Liver (tissue), 9 donors: Measurements from ENCODE around the gene PRPSAP1. TPM values are rescaled to one million over a fixed set of nuclear protein-coding genes. Genes with fewer than 3 reads are reported as not detected.

Source experiments
- DNase-seq: peaks from one replicate; pipeline ENCODE4 v3.0.0-alpha.2; 2017; ENCODE audit warnings: low spot score
- H3K27ac ChIP-seq, 2 donors: one replicate each; pipeline ENCODE4 v1.7.0; 2013; ENCODE audit warnings: inconsistent platforms in 2 of 2, low read length in 2 of 2, control low read depth in 1 of 2, low read depth in 1 of 2, mild to moderate bottlenecking in 1 of 2
- H3K27me3 ChIP-seq, 4 donors: one replicate each; pipeline versions ENCODE4 v1.6.1 to v1.7.0; 2013; ENCODE audit warnings: low read length in 3 of 4, inconsistent platforms in 1 of 4, mild to moderate bottlenecking in 1 of 4, moderate library complexity in 1 of 4; ENCODE audit not compliant: control insufficient read depth in 4 of 4, insufficient read depth in 4 of 4
- H3K36me3 ChIP-seq, 4 donors: one replicate each; pipeline versions ENCODE4 v1.6.1 to v1.7.0; 2013; ENCODE audit warnings: low read length in 3 of 4, mild to moderate bottlenecking in 3 of 4, low read depth in 1 of 4, moderate library complexity in 1 of 4; ENCODE audit not compliant: control insufficient read depth in 4 of 4, insufficient read depth in 3 of 4
- H3K4me1 ChIP-seq, 4 donors: one replicate each; pipeline versions ENCODE4 v1.6.1 to v1.7.0; 2013; ENCODE audit warnings: low read length in 3 of 4, mild to moderate bottlenecking in 3 of 4, moderate library complexity in 1 of 4; ENCODE audit not compliant: control insufficient read depth in 4 of 4, insufficient read depth in 4 of 4
- H3K4me3 ChIP-seq, 3 donors: one replicate each; pipeline versions ENCODE4 v1.6.1 to v1.7.0; 2013; ENCODE audit warnings: low read length in 3 of 3, control low read depth in 1 of 3, low read depth in 1 of 3, mild to moderate bottlenecking in 1 of 3
- H3K9ac ChIP-seq, 2 donors: one replicate each; pipeline ENCODE4 v1.7.0; 2013; ENCODE audit warnings: low read length in 2 of 2, mild to moderate bottlenecking in 2 of 2, moderate library complexity in 2 of 2, control low read depth in 1 of 2, low read depth in 1 of 2
- H3K9me3 ChIP-seq, 4 donors: one replicate each; pipeline versions ENCODE4 v1.6.1 to v1.7.0; 2013; ENCODE audit warnings: low read length in 3 of 4; ENCODE audit not compliant: control insufficient read depth in 4 of 4
- ATF3 ChIP-seq: IDR thresholded peaks from 2 replicates; pipeline ENCODE4 v1.6.1; 2016; ENCODE audit warnings: antibody characterized with exemption
- EGR1 ChIP-seq, 2 donors: IDR thresholded peaks; 2 replicates each; pipeline ENCODE4 v1.6.1; 2016 to 2018; ENCODE audit warnings: antibody characterized with exemption in 2 of 2, low read depth in 2 of 2
- FOXA1 ChIP-seq: IDR thresholded peaks from 2 replicates; pipeline ENCODE4 v1.6.1; 2016; ENCODE audit warnings: antibody characterized with exemption
- GABPA ChIP-seq, 2 donors: IDR thresholded peaks in 1 of 2; conservative IDR thresholded peaks in 1 of 2; 2 replicates each; pipeline ENCODE4 v1.6.1; 2016; ENCODE audit warnings: antibody characterized with exemption in 2 of 2, mild to moderate bottlenecking in 1 of 2, moderate library complexity in 1 of 2
- HNF4A ChIP-seq, 2 donors: conservative IDR thresholded peaks; 2 replicates each; pipeline ENCODE4 v1.6.1; 2016; ENCODE audit warnings: antibody characterized with exemption in 2 of 2, mild to moderate bottlenecking in 2 of 2
- HNF4G ChIP-seq: IDR thresholded peaks from 2 replicates; pipeline ENCODE4 v1.6.1; 2016; ENCODE audit warnings: antibody characterized with exemption
- JUND ChIP-seq, 2 donors: IDR thresholded peaks; 2 replicates each; pipeline ENCODE4 v1.6.1; 2016; ENCODE audit warnings: antibody characterized with exemption in 2 of 2
- NR2F2 ChIP-seq: IDR thresholded peaks from 2 replicates; pipeline ENCODE4 v1.6.1; 2016; ENCODE audit warnings: antibody characterized with exemption
- RAD21 ChIP-seq, 2 donors: IDR thresholded peaks; 2 replicates each; pipeline ENCODE4 v1.6.1; 2016; ENCODE audit warnings: antibody characterized with exemption in 2 of 2, mild to moderate bottlenecking in 2 of 2
- RXRA ChIP-seq, 2 donors: IDR thresholded peaks; 2 replicates each; pipeline ENCODE4 v1.6.1; 2017 to 2018; ENCODE audit warnings: antibody characterized with exemption in 2 of 2, mild to moderate bottlenecking in 1 of 2
- YY1 ChIP-seq: IDR thresholded peaks from 2 replicates; pipeline ENCODE4 v1.6.1; 2016; ENCODE audit warnings: antibody characterized with exemption, mild to moderate bottlenecking
- WGBS: extraction: QIAGEN DNeasy Blood & Tissue Kit; methylation state at CpG from one replicate; pipeline ENCODE4 v1.1.7; 2013; 5-methylcytosine and 5-hydroxymethylcytosine counted together
- polyA plus RNA-seq, 2 donors: library from polyadenylated mRNA; stranded (reverse) in 1 of 2; unstranded in 1 of 2; fragments of 200-250 nt in 1 of 2; fragments of >200 nt in 1 of 2; fragmentation: Nextera tagmentation in 1 of 2; extraction: Ambion mirVana in 1 of 2; gene quantifications; one replicate each; pipeline versions ENCODE4 v1.2.1 to v1.2.3, GENCODE V29; 2013 to 2015
- total RNA-seq, 2 donors: library from RNA; depleted of rRNA; stranded (reverse); fragments of >200 nt; gene quantifications; one replicate each; pipeline ENCODE4 v1.2.3, GENCODE V29; 2014
- TF ChIP-seq, protein P1 (sequence below): IDR thresholded peaks from 2 replicates; pipeline ENCODE4 v1.6.1; 2016; ENCODE audit warnings: antibody characterized with exemption
- TF ChIP-seq, protein P2 (sequence below): fragments of 150-350 bp; IDR thresholded peaks from 2 replicates; pipeline ENCODE4 v1.5.1; 2017; ENCODE audit warnings: improper control_type of control experiment, low read depth, low read length; ENCODE audit not compliant: missing input control
- TF ChIP-seq, protein P3 (sequence below): IDR thresholded peaks from 2 replicates; pipeline ENCODE4 v1.6.1; 2016; ENCODE audit warnings: antibody characterized with exemption
- TF ChIP-seq, protein P4 (sequence below): IDR thresholded peaks from 2 replicates; pipeline ENCODE4 v1.6.1; 2016; ENCODE audit warnings: antibody characterized with exemption, mild to moderate bottlenecking
- donor health status: healthy.
- donor health status: healthy.
- donor health status: healthy.
- donor health status: healthy.
- donor health status: healthy.

The PRPSAP1 gene
- total and polyA plus RNA-seq, 4 donors: 21.4 to 78.1 (median 52.6) TPM

- H3K27ac ChIP-seq: no peak overlapping the region
- no peaks in the 10 kb centered on the region for H3K27me3 ChIP-seq
- no peak overlapping the region for H3K9ac ChIP-seq
- no peaks in the 10 kb centered on the region for H3K9me3 ChIP-seq
- WGBS: 93% methylated on average over 2 of the region's 2 CpGs
- peaks cover 2 to 39% (median 28%) of the 10 kb centered on the region in 4 donors for H3K36me3 ChIP-seq
- no peak overlapping the region for H3K4me3 ChIP-seq
- no peak for TF ChIP-seq RAD21 (IDR thresholded peaks at IDR 0.05)
- no peak for TF ChIP-seq HNF4G
- no peak for DNase-seq
- peaks cover 0 to 6% (median 4%) of the 10 kb centered on the region in 4 donors for H3K4me1 ChIP-seq
Measured at GRCh38 chr17:76331083-76331482, 22.6 kb downstream of the PRPSAP1 start.

DNA sequence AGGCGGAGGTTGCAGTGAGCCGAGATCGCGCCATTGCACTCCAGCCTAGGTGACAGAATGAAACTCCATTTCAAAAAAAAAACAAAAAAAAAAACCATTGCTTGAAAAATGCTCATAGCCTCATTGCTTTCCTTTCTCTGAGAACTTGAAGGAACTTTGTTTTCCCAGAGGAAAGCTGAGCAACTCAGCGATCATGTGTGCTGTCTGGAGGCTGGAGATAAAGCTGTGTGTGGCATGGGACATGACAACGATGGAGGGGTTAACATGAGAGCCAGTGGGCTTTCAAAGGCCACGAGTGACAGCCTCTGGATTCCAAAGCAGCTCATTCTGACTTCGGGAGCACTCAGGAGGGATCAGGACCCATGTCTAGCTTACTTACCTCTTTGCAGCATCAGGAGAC, 24.1 kb downstream of the PRPSAP1 start:
- TF ChIP-seq RAD21 (IDR thresholded peaks at IDR 0.05) (no peak), RXRA (IDR thresholded peaks at IDR 0.05) (no peak), JUND (IDR thresholded peaks at IDR 0.05) (no peak), YY1 (no peak)
- TF ChIP-seq, protein P1, sequence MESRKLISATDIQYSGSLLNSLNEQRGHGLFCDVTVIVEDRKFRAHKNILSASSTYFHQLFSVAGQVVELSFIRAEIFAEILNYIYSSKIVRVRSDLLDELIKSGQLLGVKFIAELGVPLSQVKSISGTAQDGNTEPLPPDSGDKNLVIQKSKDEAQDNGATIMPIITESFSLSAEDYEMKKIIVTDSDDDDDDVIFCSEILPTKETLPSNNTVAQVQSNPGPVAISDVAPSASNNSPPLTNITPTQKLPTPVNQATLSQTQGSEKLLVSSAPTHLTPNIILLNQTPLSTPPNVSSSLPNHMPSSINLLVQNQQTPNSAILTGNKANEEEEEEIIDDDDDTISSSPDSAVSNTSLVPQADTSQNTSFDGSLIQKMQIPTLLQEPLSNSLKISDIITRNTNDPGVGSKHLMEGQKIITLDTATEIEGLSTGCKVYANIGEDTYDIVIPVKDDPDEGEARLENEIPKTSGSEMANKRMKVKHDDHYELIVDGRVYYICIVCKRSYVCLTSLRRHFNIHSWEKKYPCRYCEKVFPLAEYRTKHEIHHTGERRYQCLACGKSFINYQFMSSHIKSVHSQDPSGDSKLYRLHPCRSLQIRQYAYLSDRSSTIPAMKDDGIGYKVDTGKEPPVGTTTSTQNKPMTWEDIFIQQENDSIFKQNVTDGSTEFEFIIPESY: no peak
- TF ChIP-seq, protein P2, sequence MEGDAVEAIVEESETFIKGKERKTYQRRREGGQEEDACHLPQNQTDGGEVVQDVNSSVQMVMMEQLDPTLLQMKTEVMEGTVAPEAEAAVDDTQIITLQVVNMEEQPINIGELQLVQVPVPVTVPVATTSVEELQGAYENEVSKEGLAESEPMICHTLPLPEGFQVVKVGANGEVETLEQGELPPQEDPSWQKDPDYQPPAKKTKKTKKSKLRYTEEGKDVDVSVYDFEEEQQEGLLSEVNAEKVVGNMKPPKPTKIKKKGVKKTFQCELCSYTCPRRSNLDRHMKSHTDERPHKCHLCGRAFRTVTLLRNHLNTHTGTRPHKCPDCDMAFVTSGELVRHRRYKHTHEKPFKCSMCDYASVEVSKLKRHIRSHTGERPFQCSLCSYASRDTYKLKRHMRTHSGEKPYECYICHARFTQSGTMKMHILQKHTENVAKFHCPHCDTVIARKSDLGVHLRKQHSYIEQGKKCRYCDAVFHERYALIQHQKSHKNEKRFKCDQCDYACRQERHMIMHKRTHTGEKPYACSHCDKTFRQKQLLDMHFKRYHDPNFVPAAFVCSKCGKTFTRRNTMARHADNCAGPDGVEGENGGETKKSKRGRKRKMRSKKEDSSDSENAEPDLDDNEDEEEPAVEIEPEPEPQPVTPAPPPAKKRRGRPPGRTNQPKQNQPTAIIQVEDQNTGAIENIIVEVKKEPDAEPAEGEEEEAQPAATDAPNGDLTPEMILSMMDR: no peak
- H3K27ac ChIP-seq: no peak overlapping the region
- H3K9me3 ChIP-seq: no peaks in the 10 kb centered on the region
- peaks cover 3 to 40% (median 28%) of the 10 kb centered on the region in 4 donors for H3K36me3 ChIP-seq
- H3K27me3 ChIP-seq: no peaks in the 10 kb centered on the region
- H3K9ac ChIP-seq: no peak overlapping the region
- H3K4me3 ChIP-seq: no peak overlapping the region
- DNase-seq: no peak
- WGBS: 95% methylated on average over 8 of the region's 8 CpGs
- peaks cover 0 to 6% (median 4%) of the 10 kb centered on the region in 4 donors for H3K4me1 ChIP-seq

DNA sequence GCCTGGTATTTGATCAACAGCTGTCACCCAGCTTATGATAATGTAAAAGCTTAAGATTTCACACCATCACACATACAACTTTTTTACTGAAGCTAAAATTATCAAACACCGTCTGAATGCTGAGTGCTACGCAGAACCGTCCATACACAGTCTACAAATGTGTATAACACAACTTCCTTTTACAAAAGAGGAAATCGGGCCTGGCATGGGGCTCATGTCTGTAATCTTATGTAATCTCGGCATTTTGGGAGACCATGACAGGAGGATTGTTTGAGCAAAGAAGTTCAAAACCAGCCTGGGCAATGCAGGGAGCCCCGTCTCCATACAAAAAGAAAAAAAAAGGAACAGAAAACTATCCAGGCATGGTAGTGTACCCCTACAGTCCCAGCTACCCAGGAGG, 26.0 kb downstream of the PRPSAP1 start:
- DNase-seq: no peak
- no peaks in the 10 kb centered on the region for H3K27me3 ChIP-seq
- no peak overlapping the region for H3K9ac ChIP-seq
- WGBS: 87% methylated on average over 6 of the region's 6 CpGs
- H3K4me1 ChIP-seq: peaks cover 0 to 6% (median 4%) of the 10 kb centered on the region in 4 donors
- no peak overlapping the region for H3K4me3 ChIP-seq
- no peaks in the 10 kb centered on the region for H3K9me3 ChIP-seq
- peaks cover 3 to 45% (median 34%) of the 10 kb centered on the region in 4 donors for H3K36me3 ChIP-seq
- no peak overlapping the region for H3K27ac ChIP-seq
- TF ChIP-seq JUND (IDR thresholded peaks at IDR 0.05): no peak
- TF ChIP-seq NR2F2: no peak
- no peak for TF ChIP-seq HNF4A (conservative IDR thresholded peaks at IDR 0.05)
- TF ChIP-seq, protein P2: no peak
- no peak for TF ChIP-seq RAD21 (IDR thresholded peaks at IDR 0.05)
- TF ChIP-seq GABPA (IDR thresholded peaks at IDR 0.05 in 1 of 2, conservative IDR thresholded peaks at IDR 0.05 in 1 of 2): no peak
- TF ChIP-seq FOXA1: no peak
- TF ChIP-seq, protein P1: no peak
- TF ChIP-seq, protein P3, sequence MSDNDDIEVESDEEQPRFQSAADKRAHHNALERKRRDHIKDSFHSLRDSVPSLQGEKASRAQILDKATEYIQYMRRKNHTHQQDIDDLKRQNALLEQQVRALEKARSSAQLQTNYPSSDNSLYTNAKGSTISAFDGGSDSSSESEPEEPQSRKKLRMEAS: no peak
- TF ChIP-seq, protein P4, sequence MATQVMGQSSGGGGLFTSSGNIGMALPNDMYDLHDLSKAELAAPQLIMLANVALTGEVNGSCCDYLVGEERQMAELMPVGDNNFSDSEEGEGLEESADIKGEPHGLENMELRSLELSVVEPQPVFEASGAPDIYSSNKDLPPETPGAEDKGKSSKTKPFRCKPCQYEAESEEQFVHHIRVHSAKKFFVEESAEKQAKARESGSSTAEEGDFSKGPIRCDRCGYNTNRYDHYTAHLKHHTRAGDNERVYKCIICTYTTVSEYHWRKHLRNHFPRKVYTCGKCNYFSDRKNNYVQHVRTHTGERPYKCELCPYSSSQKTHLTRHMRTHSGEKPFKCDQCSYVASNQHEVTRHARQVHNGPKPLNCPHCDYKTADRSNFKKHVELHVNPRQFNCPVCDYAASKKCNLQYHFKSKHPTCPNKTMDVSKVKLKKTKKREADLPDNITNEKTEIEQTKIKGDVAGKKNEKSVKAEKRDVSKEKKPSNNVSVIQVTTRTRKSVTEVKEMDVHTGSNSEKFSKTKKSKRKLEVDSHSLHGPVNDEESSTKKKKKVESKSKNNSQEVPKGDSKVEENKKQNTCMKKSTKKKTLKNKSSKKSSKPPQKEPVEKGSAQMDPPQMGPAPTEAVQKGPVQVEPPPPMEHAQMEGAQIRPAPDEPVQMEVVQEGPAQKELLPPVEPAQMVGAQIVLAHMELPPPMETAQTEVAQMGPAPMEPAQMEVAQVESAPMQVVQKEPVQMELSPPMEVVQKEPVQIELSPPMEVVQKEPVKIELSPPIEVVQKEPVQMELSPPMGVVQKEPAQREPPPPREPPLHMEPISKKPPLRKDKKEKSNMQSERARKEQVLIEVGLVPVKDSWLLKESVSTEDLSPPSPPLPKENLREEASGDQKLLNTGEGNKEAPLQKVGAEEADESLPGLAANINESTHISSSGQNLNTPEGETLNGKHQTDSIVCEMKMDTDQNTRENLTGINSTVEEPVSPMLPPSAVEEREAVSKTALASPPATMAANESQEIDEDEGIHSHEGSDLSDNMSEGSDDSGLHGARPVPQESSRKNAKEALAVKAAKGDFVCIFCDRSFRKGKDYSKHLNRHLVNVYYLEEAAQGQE: no peak
- no peak for TF ChIP-seq EGR1 (IDR thresholded peaks at IDR 0.05; ENCODE audit: low read depth in 2 of 2)
- TF ChIP-seq RXRA (IDR thresholded peaks at IDR 0.05): no peak
- TF ChIP-seq ATF3: no peak
